Lower leg skin (tissue), 4 donors: ENCODE measurements around the gene PDZRN4. TPM values are rescaled to one million over a fixed set of nuclear protein-coding genes. Genes with fewer than 3 reads are reported as not detected.
"Not testable (repeated sequence)": the region's sequence is repeated elsewhere in the genome, so short reads cannot be mapped to it uniquely, and the experiment has no call there.

Source experiments
- DNase-seq, 2 donors: peaks; one replicate each; pipeline ENCODE4 v3.0.0-alpha.2; 2019; ENCODE audit warnings: low spot score in 2 of 2
- H3K4me3 ChIP-seq: fragments of 200-600 bp; sonication (generic); 2 replicates; pipeline ENCODE4 v1.5.1; 2017; ENCODE audit warnings: mild to moderate bottlenecking, low read depth; ENCODE audit not compliant: poor library complexity, severe bottlenecking
- POLR2A ChIP-seq, 2 donors: fragments of 450-650 bp; IDR thresholded peaks; one replicate each; pipeline ENCODE4 v1.6.1; 2016 to 2017; ENCODE audit warnings: antibody characterized with exemption in 2 of 2, mild to moderate bottlenecking in 1 of 2, moderate library complexity in 1 of 2
- WGBS, 2 donors: methylation state at CpG; one replicate each; pipeline ENCODE4 v1.1.5; 2018; 5-methylcytosine and 5-hydroxymethylcytosine counted together
- intact Hi-C: fragments of 100-400 bp; cut with DNase I; formaldehyde crosslinking; loops from one replicate; pipeline ENCODE4 v1.15.0; 2023; ENCODE audit warnings: low total_unique reads
- total RNA-seq, 4 donors: library from RNA; depleted of rRNA; stranded (reverse); fragments of >200 nt; gene quantifications; one replicate each; pipeline ENCODE4 v1.1.0, GENCODE V29; 2016
- TF ChIP-seq, protein P1 (sequence below), 3 donors: fragments of 450-650 bp; IDR thresholded peaks; one replicate each; pipeline ENCODE4 v1.5.1; 2016; ENCODE audit warnings: antibody characterized with exemption in 3 of 3, mild to moderate bottlenecking in 3 of 3, moderate library complexity in 2 of 3

PDZRN4 gene
- total RNA-seq, 4 donors from 2014 or later = 0.65 to 8.3 (median 3.6) TPM

DNA sequence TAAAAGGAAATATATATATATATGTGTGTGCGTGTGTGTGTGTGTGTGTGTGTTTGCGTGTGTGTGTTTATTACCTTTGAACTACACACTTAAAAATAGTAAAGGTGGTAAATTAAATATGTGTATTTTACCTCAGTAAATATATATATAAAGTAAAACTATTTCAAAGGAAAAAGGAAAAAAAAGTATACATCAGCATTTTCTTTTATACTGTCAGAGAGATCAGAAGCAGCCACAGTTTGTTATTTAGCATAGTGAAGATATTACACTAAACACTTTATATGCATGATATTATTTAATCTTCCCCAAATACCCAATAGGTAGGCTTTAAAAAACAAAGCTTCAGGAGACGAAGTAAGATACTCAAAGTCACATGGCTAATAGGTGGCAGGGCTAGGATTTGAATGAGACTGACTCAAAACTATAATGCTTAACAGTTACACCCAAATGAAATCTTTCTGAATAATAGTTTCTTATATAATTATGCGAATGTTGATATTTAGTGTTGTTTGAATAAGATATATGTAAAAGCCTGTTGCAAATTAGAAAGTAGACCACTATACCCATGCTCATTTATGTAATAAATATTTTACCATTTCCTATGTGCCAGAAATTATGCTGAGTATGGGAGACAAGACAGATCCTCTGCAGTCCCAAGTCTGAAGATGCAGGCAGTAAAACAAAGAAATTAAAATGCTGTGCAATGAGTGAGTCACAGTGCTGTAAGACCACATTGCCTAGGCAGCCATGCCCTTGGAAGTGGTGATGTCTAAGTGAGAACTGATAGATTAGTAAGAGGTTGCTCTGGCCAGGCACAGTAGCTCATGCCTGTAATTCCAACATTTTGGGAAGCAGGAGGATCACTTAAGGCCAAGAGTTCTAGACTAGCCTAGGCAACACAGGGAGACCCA, 66.1 kb downstream of the PDZRN4 start:
- no peak for TF ChIP-seq POLR2A (IDR thresholded peaks at IDR 0.05)
- TF ChIP-seq, protein P1, sequence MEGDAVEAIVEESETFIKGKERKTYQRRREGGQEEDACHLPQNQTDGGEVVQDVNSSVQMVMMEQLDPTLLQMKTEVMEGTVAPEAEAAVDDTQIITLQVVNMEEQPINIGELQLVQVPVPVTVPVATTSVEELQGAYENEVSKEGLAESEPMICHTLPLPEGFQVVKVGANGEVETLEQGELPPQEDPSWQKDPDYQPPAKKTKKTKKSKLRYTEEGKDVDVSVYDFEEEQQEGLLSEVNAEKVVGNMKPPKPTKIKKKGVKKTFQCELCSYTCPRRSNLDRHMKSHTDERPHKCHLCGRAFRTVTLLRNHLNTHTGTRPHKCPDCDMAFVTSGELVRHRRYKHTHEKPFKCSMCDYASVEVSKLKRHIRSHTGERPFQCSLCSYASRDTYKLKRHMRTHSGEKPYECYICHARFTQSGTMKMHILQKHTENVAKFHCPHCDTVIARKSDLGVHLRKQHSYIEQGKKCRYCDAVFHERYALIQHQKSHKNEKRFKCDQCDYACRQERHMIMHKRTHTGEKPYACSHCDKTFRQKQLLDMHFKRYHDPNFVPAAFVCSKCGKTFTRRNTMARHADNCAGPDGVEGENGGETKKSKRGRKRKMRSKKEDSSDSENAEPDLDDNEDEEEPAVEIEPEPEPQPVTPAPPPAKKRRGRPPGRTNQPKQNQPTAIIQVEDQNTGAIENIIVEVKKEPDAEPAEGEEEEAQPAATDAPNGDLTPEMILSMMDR (IDR thresholded peaks at IDR 0.05) = no peak
- intact Hi-C loops = no loop called here
- H3K4me3 ChIP-seq = no peak overlapping the region
- DNase-seq = no peak
- 77 to 91% methylated on average over 4 of the region's 4 CpGs for WGBS, 2 donors

DNA sequence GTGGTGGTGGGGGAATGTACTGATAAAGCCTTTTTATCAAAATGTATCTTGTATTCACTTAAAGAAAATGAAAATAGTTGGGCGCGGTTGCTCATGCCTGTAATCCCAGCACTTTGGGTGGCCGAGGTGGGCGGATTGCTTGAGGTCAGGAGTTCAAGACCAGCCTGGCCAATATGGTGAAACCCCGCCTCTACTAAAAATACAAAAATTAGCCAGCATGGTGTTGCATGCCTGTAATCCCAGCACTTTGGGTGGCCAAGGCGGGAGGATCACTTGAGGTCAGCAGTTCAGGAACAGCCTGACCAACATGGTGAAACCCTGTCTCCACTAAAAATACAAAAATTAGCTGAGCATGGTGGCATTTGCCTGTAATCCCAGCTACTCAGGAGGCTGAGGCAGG, 75.1 kb downstream of the PDZRN4 start:
- 69 to 81% methylated on average over 6 of the region's 6 CpGs for WGBS, 2 donors
- intact Hi-C loops, H3K4me3 ChIP-seq, DNase-seq: not testable (repeated sequence)

DNA sequence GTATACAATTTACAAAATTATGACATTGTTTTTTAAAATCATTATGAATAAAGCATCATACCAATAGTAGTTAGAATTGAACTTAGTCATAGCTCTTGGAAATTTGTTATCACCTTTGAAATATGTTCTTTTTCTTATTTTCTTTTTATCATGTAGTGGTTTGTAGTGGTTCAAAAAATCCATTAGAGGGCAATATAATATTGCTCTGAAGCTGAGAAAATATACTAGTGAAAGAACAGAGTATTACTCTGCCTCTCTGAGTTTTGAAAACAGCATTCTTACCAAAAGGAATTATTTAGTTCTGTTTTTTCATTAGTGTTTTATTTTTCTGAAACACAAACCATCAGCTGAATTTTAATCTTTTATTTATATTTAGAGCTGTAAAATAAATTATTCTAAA, 76.2 kb downstream of the PDZRN4 start:
- intact Hi-C loops = no loop called here
- H3K4me3 ChIP-seq = no peak overlapping the region
- no peak for DNase-seq
- TF ChIP-seq, protein P1 (IDR thresholded peaks at IDR 0.05) = no peak
- TF ChIP-seq POLR2A (IDR thresholded peaks at IDR 0.05) = no peak

DNA sequence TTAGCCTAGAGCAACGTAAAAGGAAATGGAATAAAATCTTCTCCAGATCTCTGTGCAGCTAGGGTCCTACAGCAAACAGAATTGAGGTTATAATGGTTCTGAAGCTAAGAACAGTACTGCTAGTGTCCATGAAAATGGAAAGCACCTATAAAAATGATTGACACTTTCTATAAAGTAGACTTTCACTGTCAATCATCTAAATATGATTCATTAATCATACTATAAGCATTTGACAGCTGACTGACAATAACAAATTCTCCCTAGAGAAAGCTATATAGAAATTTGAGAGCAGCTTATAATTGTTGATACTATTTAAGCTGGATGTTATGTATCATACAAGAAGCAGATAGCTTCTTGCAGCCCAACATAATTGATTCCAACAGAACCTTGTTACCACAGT, 80.9 kb downstream of the PDZRN4 start:
- intact Hi-C loops = no loop called here
- TF ChIP-seq, protein P1 (IDR thresholded peaks at IDR 0.05) = no peak
- TF ChIP-seq POLR2A (IDR thresholded peaks at IDR 0.05) = no peak
- DNase-seq = no peak
- no peak overlapping the region for H3K4me3 ChIP-seq
- WGBS, 2 donors = 90 to 94% methylated on average over 1 of the region's 1 CpG

DNA sequence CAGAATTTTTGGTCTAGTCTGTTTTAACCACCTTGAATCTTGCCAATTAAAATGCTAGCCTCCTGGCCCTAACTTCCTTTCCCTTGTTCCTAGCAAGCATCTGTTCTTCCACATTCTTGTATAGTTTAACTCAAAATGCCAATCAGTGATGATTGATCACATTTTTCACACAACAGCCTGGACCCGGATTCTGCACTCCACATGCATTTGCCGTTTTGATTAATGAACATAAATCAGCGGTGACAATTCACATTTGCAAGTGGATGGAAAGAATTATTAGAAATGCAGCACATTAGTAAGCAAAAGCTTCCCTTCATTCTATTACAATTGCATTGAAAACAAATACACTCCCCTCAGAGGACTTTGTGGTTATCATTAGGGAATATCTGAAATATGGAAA, 83.4 kb downstream of the PDZRN4 start:
- 57 to 62% methylated on average over 3 of the region's 3 CpGs for WGBS, 2 donors
- no peak overlapping the region for H3K4me3 ChIP-seq
- TF ChIP-seq, protein P1 (IDR thresholded peaks at IDR 0.05) = no peak
- TF ChIP-seq POLR2A (IDR thresholded peaks at IDR 0.05) = no peak
- intact Hi-C loops = no loop called here
- DNase-seq = no peak

DNA sequence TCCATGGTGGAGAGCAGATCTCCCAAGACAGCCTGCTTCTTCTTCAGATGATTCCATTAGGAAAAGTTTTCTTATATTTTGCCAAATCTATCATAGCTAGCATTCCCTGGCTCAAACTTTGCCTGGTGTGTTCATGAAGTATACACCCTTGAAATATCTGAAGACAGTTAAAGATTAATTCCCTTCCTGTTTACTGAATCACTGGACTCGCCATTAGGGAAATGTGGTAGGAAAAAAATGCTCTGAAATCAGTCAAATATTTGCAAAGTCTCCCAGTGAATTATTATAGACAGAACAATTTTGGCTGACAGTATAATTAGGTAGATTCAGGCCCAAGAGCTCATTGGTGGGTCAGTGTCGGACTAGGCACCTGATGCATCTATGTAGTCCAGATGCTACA, 86.5 kb downstream of the PDZRN4 start:
- no peak for TF ChIP-seq POLR2A (IDR thresholded peaks at IDR 0.05)
- TF ChIP-seq, protein P1 (IDR thresholded peaks at IDR 0.05) = no peak
- no peak overlapping the region for H3K4me3 ChIP-seq
- intact Hi-C loops = no loop called here
- no peak for DNase-seq
- 60 to 72% methylated on average over 2 of the region's 2 CpGs for WGBS, 2 donors
